CD4-positive, alpha-beta T cell treated with Interleukin-1 beta for 1 hour (primary cell): ENCODE measurements around the gene AKT3.

Experiments
- DNase-seq, 2 donors: peaks; one replicate each; pipeline ENCODE4 v3.0.0-alpha.2; 2020 to 2022

Gene AKT3

DNA sequence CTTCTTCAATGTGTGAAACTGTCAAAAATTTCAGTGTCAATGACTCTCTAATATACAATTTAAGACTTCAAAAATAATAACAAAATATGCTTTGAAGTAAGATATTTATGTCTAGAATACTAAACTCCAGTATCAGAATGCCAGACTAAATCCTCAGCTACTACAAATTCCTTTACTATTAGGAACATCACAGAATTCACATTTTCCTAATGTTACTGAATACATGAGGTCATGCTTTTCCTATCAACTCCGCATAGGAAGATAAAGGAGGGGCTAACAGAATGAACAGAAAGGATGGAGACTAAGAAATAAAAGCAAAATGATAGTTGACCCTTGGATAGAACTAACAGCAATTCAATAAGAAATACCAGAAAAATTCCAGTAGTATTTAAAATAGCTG is 301.5 kb downstream of the AKT3 start:
- no peak for DNase-seq

DNA sequence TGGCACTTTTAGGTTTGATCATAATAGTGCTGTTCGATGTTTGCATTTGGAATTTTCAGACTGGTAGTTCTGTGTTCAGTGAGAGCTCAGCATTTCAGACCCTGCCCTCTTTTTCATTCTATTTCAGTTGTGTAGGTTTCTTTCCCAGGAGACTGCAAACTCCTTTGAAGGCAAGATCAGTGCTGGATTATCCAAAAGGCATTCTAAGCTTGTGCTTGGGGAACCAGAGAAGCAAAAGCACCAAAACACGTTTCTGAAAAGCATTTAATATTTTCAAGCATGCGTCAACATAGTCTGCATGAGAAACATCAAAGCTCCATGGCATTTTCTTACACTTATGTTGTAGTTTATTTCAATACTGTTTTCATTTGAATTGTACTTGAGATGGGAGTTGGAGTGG is 302.2 kb downstream of the AKT3 start:
- DNase-seq, result no peak

DNA sequence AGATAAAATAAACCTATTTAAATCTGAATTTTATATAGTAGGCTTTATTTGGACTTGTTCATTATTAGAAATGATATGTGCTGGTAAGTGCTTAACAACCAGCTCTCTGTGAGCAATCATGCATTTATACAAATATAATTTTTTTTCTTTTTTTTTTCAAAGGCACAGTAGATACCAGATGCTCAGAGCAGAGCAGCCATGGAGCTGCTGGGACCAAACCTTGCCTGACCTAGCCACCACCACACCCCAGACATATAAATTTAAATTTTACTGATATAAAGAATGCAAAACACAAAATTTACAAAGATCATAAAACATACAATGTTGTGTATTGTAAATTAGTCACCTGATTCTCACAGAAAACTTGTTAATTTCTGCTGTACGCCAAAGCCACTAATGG is 303.6 kb downstream of the AKT3 start:
- no peak for DNase-seq

DNA sequence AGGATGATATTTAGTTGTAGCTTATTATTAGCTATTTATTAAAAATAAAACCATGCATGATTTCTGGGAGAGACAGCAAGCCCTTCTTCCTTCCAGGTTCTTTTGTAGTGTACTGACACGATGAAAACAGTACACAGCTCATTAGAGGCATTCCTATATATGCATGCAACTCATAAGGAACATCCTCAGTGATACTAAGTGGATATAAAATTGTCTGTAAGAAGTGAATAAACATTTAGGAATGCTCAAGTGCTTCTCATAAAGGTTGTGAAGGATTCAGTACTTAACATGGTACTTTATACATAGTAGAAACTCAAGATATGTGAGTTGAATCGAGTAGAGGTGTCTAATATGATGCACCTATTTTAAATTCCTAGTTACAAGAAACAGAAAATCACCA is 306.5 kb downstream of the AKT3 start:
- DNase-seq, result no peak

DNA sequence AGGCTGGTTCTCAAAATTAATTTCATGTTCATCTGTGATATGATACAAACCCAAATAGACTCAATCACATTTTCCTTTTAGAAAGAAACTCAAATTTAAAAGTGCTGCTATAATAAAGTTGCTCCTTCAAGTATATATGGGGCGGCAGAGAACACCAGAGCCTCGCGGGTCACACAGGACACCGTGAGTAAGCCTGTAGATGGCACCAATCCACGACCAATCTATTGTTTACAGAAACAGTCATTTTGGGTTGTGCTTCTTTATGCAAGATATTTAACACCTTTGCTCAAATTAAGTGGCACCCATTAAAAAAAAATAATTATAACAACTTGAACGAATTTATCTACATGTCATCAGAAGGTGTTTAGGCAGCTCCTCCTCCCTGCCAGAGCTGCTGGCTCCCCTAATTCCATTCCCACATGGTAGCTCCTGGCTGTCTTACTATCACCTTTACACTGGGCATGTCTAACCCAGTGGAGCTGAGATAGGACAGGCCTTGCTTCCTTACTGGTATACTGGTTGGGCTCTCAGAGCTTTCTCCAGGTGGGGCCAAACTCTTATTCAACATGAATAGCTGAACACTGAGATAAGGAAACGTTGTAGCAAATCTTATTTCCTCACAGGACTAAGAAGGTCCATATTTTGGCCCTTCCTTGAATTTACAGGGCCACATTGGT is 307.2 kb downstream of the AKT3 start:
- DNase-seq, result no peak

DNA sequence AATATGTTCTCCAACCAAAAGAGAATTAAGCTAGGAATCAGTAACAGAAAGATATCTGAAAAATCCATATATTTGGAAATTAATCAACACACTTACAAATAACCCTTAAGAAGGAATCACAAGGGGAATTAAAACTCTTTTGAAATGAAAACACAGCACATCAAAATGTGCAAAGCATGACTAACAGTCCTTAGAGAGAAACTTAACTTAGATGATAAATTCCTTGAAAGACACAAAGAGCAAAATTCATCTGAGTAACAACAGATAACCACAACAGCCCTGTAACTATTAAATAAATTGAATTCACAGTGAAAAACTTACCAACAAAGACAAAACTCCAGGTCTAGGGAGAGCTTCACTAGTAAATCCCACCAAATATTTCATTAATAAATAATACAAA is 310.4 kb downstream of the AKT3 start:
- DNase-seq, result no peak

DNA sequence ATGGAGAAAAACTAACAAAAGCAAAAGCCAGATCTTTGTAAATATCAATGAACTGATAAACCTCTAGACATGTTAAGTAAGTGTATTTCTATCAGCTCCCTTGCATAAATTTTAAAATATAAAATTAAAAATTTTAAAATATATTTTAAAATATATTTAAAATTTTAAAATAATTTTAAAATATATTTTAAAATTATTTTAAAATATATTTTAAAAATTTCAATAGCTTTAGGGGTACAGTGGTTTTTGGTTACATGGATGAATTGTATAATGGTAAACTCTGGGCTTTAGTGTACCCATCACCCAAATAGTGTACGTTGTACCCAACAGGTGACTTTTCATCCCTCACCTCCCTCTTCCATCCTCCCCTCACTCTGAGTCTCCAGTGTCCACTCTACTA is 315.0 kb downstream of the AKT3 start:
- DNase-seq, result no peak

DNA sequence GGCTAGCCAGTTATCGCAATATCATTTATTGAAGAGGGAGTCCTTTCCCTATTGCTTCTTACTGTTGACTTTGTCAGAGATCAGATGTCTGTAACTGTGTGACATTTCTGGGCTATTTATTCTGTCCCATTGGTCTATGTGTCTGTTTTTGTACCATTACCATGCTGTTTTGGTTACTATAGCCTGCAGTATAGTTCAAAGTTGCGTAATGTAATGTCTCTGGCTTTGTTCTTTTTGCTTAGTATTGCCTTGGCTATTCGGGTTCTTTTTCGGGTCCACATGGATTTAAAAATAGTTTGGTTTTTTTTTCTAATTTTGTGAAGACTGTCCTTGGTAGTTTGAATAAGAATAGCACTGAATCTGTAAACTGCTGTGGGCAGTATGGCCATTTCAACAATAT is 320.5 kb downstream of the AKT3 start:
- no peak for DNase-seq

DNA sequence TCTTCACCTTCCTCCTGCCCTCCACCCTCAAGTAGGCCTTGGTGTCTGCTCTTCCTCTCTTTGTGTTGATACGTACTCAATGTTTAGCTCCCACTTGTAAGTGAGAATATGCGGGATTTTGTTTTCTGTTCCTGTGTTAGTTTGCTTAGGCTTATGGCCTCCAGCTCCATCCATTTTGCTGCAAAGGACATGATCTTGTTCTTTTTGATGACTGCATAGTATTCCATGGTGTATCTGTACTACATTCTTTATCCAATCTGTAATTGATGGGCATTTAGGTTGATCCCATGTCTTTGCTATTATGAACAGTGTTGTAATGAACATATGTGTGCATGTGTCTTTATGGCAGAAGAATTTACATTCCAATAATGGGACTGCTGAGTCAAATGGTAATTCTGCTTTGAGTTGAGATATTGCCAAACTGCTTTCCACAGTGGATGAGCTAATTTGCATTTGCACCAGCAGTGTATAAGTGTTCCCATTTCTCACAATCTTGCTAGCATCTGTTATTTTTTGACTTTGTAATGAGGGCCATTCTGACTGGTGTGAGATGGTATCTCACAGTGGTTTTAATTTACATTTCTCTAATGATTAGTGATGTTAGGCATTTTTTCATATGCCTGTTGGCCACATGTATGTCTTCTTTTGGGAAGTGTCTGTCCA is 321.5 kb downstream of the AKT3 start:
- no peak for DNase-seq

DNA sequence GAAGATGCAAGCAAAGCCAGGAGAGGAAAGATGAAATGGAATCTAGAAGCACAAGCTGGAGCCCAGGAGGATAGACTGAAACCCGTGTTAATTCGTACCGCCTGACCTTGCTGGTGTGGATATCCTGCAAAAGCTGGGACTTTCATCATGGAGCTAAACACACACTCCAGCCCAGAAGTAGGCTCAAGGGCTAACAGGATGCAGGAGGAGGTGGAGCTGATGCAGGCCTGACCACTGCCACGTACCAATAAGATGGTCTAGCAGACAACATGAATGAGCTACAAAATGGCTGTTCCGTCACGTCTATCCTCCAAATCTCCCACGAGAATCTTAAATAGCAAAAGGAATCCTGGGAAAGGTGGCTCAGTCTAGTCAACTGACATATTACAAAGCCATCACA is 323.9 kb downstream of the AKT3 start:
- DNase-seq, result no peak

DNA sequence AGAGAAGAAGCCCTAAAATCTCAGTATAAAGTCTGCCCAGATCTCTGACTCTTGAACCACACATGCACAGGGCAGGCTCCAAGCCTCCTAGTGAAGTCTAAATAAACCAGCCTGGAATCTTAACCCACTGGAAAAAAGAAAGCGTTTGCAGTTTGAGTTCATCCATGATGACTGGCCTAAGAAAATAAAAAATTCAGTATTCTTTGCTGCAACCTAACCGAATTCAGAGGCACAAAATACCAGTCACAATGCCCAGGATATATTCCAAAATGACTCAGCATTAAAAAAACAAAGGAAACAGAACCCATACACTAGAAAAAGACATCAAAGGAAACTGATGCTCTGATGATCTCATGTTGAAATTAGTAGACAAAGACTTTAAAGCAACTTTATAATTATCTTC is 325.0 kb downstream of the AKT3 start:
- no peak for DNase-seq

DNA sequence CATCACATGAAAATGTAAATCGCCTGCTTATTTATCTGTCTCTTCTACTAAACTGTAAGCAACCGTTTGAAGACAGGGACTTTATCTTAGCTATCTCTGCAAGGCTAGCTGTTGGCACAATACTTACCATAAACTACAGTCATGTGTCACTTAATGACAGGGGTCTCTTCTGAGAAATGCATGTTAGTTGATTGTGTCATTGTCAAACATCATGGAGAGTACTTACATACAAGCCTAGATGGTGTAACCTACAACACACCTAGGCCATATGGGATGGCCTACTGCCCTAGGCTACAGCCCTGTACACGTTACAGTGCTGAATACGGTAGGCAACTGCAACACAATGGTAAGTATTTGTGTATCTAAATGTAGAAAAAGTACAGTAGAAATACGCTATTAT is 326.3 kb downstream of the AKT3 start:
- no peak for DNase-seq

DNA sequence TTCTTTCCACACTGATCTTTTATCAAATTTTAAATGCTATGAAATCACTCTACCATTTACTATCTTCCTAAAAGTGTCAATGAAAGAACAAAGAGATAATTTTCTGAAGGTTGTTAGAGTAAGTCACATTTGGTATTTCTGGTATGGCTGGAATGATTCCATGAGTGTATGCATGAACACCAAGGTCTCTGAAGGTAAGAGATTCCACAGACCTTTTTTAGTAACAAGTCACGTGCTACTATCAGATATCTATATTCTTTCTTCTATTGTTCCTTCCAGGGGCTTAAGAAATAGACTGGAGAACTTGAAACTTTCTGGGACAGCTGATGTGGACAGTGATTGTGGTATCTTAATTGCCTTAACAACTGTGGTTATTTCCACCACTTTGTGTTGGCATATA is 329.2 kb downstream of the AKT3 start:
- no peak for DNase-seq

DNA sequence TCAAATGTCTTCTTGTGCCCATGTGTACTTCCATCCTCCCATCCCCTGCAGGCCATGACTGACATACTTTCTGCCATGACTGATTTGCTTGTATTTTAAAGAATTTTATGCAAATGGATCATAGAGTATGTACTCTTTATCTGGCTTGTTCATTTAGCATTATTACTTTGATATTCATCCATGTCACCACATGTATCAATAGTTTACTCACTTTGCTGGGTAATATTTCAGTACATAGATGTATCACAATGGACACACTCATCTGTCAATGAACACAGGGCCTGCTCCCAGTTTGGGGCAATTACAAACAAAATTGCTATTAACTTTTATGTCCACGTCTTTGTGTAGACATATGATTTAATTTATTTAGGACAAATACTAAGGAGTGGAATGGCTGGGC is 335.1 kb downstream of the AKT3 start:
- no peak for DNase-seq

DNA sequence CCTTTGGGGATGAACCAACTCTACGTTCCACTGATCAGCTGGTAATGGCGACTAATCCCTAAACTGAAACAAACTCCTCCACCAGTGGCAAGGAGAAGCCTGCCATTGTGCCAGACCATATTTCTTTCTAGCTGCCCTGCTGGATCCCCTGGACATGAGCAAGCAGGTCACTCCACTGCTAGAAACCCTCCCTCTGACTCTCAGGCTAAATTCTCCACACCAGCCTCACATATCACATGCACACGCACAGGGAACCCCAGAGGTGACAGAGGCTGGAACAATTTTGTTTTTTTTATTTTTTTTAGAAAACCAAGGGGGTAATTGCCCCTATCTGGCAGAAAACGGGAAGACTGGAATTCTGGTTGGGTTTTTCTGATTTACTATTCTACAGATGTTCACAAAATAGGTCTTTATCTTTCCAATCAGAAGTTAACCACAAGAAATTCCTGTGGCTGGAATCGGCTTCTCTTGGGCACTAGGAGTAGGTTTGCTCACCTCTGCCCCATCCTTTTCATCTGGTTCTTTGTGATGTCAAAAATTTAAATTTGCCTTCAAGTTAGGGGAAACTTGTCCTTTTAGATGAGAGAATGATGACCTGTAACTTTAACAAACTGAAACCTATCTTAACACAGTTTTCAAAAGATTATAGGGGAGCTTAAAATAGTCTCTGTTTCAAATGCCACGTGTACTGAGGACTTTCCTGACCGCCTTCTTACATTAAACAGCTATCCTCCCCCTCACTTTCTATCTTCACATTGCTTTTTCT is 336.1 kb downstream of the AKT3 start:
- DNase-seq, result no peak

DNA sequence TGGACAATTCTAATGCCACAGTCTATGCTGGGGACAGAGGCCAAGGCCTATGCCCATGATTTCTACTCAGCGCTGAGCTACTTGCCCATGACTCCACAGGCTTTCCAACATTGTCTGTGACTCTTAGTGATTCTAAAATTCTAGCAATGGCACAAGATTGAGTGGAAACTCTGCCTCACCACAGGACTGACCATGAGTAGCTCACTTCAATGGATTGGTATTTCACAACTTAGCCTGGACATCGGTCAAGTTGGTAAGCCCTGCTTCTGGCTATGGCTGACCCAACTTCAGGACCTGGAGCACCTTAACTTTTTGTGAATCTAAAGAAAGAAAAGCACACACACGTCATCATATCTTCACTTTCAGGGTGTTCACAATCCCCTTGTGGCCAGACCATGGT is 339.1 kb downstream of the AKT3 start:
- DNase-seq, result no peak

DNA sequence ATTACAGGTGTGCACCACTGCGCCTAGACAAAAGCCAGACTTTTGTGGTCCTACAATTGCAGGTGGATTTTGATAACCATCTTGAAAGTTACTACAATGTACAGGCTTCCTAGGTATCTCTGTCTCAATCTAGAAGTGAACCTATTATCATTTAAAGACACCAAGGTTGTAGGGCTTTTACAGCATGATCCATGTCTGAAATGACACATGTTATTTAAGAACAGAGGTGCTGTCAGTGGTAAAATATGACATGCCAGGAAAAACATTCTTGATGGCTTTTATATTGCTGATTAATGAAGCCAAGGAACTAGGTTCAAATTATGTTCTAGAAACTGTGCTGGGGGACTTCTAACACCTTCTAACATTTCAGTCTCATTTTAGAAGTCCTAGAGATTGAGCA is 341.1 kb downstream of the AKT3 start:
- DNase-seq, result no peak

DNA sequence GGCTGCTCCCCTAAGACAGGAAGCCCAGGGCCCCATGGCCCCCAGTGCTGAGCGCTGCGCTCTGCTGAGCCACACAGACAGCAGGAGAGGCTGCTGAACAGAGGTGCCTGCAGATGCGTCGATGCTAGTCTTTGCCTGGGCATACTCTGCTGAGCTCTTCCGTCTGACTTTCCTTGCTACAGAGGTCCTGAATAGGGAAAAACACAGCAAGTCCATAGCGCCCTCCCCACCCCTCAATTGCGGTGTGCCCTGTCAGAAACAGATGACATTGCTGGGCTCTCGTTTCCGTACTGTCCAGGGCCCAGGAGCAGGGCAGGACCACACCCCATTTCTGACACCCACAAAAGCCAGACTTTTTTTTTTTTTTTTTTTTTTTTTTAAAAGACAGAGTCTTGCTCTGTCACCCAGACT is 341.7 kb downstream of the AKT3 start:
- DNase-seq, result peak; percentile 37 to 57

DNA sequence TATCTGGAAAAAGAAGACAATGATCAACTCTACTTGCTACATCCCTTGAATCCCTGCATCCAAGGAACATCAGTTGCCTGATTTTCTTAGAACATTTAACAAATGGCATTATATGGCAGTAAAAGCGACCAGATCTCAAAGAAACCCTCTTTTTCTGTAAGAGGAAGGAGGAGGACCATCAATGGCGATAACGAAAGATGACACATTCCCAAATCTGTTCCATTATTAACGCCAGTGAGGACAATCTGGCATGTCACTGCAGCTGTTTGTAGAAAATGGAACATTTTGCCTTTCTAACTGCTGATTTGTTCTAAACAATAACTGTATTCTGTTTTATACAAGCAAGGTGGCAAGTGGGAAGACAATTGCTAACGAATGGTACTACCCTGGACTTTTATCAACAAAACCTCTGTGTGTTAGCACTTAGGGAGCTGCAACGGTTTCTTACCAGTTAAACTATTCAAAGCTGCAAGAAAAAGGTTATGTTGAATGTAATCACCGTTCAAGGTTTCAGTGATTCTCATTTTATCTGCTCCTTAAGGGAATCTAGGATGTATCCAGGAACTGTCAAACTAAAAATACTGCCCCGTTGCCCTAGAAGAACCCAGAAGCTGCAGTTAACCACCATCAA is 342.3 kb downstream of the AKT3 start:
- no peak for DNase-seq

DNA sequence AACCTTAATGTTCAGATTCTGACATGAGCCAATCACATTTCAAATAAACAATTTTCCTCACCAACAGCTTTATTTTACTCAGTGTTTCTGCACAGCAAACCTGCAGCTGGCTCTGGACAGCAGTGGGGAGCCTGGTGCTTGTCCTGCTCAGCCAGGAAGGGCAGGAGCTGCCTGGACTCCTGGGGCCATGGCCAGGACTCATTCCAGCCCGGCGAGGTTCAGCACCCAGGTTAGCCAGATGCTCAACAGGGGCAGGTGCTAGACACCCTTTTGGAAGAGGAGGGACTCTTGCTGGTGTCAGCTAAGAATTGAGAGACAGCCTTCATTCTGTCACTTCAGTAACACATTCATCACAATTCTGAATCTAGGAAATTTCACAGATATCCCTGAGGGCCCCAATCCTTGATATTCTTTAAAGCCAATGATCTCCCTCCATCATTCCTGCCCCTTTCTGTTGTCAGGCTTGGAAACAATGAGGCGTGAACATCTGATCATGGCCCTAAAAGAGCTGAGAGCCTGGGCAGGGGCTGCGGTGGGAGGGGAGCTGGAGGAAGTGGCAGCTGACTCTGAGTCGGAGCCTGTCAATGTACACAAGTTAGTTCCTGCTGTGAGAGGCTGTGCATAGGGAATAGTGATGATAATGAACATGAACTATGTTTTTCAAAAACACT is 342.9 kb downstream of the AKT3 start:
- DNase-seq, result no peak

DNA sequence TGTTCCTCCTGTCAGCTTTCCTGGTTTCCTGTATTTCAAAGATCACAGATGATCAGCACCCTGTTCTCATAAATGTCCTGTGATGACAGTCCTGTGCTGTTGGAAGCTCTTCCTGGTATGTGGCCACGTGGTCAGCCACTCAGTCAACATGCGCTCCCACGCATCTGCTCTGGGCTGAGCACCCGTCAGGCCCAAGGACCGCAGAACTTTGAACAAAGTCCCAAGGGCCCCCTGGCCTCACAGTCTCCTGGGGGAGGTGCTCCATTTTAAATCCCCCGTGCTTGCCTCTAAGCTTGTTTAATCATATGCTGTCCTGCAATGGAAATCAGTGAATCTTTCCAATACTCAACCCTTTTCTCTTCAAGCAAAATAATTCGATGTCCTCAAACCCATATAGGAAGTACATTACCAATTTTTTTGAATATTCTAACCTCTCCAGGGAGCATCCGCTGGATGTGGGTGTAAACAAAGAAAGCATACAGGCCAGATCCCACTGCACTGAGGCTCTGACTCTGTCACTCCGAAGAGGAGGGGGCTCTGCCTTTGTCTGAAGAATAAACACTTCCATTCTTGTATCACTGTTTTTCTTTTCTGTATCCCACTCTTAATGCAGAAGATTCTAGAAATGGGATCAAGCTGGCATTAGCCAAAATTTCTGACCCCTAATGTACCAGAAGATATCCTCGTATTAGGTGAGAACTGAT is 343.9 kb downstream of the AKT3 start:
- DNase-seq, result no peak

DNA sequence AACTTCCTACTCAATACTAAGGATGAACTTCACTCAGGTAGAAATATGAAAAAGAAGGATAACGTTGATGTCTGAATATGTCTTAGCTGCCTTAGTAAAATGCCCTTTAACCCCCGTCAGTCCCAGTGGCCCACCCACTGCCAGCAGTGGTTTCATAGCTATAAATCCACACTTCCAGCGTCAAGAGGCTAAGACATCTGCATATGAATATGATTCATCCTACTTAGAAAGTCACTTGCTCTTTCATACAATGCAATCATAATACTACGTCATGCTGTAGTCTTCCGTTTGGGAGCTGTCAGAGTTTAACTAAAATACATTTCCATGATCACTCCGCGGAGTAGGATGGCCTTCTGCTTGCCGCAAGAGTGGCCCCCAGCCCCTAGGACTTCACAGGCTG is 346.9 kb downstream of the AKT3 start:
- DNase-seq, result no peak

DNA sequence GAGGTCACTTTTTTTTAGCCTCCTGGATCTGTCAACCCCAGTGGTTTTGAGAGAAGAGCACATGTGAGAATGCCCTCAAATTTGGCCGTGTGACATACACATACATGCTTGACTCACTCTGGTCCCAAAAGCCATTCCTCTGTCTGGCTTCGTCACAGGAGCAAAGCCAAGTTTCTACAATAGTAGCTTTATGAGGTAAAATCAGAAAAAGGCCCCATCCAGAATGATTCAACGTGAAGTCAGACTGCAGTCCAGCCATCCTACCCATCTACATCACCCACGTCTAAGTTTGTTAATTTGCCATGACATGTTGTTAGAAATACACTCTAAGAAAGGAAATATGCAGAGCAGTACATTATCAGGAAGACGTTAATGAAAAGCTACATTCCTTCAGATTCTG is 349.0 kb downstream of the AKT3 start:
- DNase-seq, result no peak
